SJSA1 (cell line): Measurements from ENCODE around the gene DPP8. TPM values are rescaled to one million over a fixed set of nuclear protein-coding genes. Genes with fewer than 3 reads are reported as not detected.
"Not testable (repeated sequence)": the region's sequence is repeated elsewhere in the genome, so short reads cannot be mapped to it uniquely, and the experiment has no call there.

ENCODE experiments used
- DNase-seq, 2 experiments: peaks; one replicate each; pipeline ENCODE4 v3.0.0-alpha.2; 2015 to 2020; ENCODE audit warnings: low spot score in 2 of 2, low read depth in 1 of 2
- H3K27ac ChIP-seq: fragments of 250-450 bp; sonication (Bioruptor Pico); 2 replicates; pipeline ENCODE4 v1.5.1; 2020; ENCODE audit warnings: mild to moderate bottlenecking, moderate library complexity
- H3K27me3 ChIP-seq: fragments of 250-450 bp; sonication (Bioruptor Pico); replicated peaks from 2 replicates; pipeline ENCODE4 v1.5.1; 2020; ENCODE audit warnings: mild to moderate bottlenecking, moderate library complexity
- H3K36me3 ChIP-seq: fragments of 250-450 bp; sonication (Bioruptor Pico); 2 replicates; pipeline ENCODE4 v1.5.1; 2020; ENCODE audit warnings: mild to moderate bottlenecking
- H3K4me1 ChIP-seq: fragments of 250-450 bp; sonication (Bioruptor Pico); replicated peaks from 2 replicates; pipeline ENCODE4 v1.6.1; 2021; ENCODE audit warnings: mild to moderate bottlenecking
- H3K4me3 ChIP-seq: fragments of 250-450 bp; sonication (Bioruptor Pico); 2 replicates; pipeline ENCODE4 v1.5.1; 2020; ENCODE audit warnings: mild to moderate bottlenecking
- H3K9me3 ChIP-seq: fragments of 250-450 bp; sonication (Bioruptor Pico); replicated peaks from 2 replicates; pipeline ENCODE4 v1.5.1; 2020; ENCODE audit warnings: mild to moderate bottlenecking
- total RNA-seq: library from RNA; depleted of rRNA; stranded (reverse); fragments of >200 nt; shearing (Covaris generic); gene quantifications from 2 replicates; pipeline ENCODE4 v1.2.3, GENCODE V29; 2014; rRNA removed

The DPP8 gene
- total RNA-seq, 1 experiment from 2014 or later = 40.4 TPM

DNA sequence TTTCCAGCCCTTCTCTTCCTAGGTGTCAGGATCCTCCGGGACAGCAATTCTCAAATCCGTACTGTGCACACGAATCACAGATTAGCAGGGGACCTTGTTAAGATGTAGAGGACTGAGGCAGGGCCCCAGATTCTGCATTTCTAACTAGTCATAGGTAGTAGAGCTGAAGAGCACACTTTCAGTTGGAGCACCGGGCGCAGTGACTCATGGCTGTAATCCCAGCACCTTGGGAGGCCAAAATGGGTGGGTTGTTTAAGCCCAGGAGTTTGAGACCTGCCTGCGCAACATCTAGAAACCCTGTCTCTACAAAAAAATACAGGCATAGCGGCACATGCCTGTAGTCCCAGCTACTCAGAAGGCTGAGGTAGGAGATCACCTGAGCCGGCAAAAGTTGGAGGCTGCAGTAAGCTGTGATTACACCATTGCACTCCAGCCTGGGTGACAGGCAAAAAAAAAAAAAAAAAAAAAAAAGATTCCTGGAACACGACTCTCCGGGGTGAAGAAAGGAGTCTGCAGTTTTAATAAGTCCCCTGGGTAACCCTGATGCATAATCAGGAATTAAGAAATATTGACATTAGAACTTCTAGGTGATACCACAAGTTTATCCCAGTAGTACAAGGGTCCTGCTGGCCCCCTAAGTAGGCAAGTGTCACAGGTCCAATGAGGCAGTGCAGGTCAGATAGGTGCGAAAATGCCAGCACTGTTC, 118.3 kb downstream of the DPP8 start:
- Histone ChIP-seq H3K27ac (no peak overlapping the region), H3K4me1 (0 out of 2 replicates have a peak, but pooled peaks cover 5% of the 10 kb centered on the region), H3K9me3 (no peaks in the 10 kb centered on the region), H3K4me3 (no peak overlapping the region), H3K36me3 (no peaks in the 10 kb centered on the region), H3K27me3 (no peaks in the 10 kb centered on the region)
- DNase-seq = no peak

DNA sequence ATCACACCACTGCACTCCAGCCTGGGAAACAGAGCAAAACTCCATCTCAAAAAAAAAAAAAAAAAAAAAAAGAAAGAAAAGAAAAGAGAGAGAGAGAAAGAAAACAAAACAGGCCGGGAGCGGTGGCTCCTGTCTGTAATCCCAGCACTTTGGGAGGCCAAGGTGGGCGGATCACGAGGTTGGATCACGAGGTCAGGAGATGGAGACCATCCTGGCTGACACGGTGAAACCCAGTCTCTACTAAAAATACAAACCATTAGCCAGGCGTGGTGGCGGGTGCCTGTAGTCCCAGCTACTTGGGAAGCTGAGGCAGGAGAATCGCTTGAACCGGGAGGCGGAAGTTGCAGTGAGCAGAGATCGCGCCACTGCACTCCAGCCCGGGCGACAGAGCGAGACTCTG, 119.0 kb downstream of the DPP8 start:
- not testable (repeated sequence) for DNase-seq, H3K4me3 ChIP-seq, H3K36me3 ChIP-seq, H3K9me3 ChIP-seq, H3K27me3 ChIP-seq, H3K27ac ChIP-seq, H3K4me1 ChIP-seq

DNA sequence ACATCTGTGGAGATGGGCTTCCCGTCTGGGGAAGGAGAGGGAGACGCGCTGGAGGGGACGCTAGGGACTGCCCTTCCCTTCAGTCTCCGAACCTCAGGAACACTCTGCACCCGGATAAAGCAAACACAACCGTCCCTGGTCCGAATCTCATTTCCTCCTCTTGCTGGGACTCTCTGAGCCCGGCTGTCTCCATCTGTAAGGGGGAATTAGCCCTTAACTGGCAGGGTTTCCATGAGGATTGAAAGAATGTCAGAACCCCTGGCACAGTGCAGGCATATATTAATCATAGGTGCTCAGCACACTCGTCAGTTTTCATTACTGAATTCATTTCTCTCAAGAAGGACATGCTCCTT, 120.5 kb downstream of the DPP8 start:
- no peaks in the 10 kb centered on the region for H3K9me3 ChIP-seq
- no peaks in the 10 kb centered on the region for H3K27me3 ChIP-seq
- no peaks in the 10 kb centered on the region for H3K36me3 ChIP-seq
- no peak overlapping the region for H3K27ac ChIP-seq
- no peak for DNase-seq
- 0 out of 2 replicates have a peak, but pooled peaks cover 5% of the 10 kb centered on the region for H3K4me1 ChIP-seq
- H3K4me3 ChIP-seq = no peak overlapping the region

DNA sequence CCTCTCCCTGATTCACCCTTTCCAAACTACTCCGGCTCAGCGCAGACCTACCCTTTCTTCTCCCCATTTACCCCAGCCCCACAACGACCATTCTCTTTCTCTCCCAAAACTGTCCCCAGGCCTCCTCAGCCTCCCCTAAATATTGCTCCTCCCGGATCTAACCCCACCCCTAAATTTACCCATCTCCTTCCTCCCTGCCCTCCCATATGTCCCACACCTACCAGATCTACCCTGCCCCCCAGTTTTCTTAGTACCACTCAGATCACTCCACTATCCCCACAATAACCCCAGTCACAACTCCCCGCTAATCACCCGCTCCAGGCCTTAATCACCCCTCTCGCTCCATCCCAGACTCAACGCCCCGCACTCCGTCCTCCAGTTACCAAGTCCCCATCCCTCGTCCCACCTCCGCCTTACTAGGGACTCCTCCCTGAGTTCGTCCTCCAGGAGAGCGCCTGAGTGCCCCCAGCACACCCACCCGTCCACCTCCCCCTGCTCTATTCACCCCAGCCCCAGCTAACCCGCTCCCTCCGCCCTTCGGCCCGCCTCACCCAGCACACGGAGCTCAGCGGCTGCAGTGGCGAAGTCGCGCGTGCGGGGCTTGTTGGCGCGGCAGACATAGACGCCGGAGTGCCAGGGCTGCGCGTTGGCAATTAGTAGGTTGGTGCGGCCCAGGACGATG, 121.1 kb downstream of the DPP8 start:
- no peaks in the 10 kb centered on the region for H3K27me3 ChIP-seq
- no peak overlapping the region for H3K27ac ChIP-seq
- DNase-seq = no peak

DNA sequence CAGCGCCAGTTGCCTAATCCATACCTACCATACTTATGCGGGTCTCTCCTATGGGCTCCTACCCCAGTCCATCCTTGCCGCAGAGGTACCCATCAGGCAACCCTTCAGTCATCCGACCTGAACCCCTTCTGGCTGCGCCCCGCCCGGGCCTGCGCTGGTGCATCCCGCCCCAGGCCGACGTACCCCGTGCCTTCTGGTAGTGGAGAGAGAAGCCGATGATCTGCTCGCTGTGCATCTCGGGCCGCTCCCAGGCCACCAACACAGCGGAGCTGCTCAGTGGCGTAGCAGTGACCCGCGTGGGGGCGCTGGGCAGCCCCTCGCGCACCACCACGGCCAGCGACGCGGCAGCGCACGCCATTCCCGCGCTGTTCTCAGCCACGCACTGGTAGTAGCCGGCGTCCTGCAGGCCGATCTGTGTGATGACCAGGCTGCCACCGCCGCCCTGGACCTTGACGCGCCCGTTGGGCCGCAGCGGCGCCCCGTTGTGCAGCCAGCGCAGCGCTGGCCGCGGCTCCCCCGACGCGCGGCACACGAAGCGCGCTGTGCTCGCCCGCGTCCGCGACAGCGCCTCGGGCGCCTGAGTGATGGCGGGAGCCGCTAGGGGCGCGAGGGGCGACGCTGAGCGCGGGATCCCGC, 121.8 kb downstream of the DPP8 start:
- DNase-seq = no peak
- H3K4me1 ChIP-seq = 0 out of 2 replicates have a peak, but pooled peaks cover under 1% of the 10 kb centered on the region
- H3K9me3 ChIP-seq = no peaks in the 10 kb centered on the region
- H3K27me3 ChIP-seq = no peaks in the 10 kb centered on the region
- no peaks in the 10 kb centered on the region for H3K36me3 ChIP-seq
- H3K27ac ChIP-seq = no peak overlapping the region
- no peak overlapping the region for H3K4me3 ChIP-seq

More for the DNA sequence above, 121.1 kb downstream of the DPP8 start:
- no peaks in the 10 kb centered on the region for H3K36me3 ChIP-seq
- no peaks in the 10 kb centered on the region for H3K9me3 ChIP-seq
- H3K4me3 ChIP-seq = no peak overlapping the region
- H3K4me1 ChIP-seq = 0 out of 2 replicates have a peak, but pooled peaks cover 5% of the 10 kb centered on the region

DNA sequence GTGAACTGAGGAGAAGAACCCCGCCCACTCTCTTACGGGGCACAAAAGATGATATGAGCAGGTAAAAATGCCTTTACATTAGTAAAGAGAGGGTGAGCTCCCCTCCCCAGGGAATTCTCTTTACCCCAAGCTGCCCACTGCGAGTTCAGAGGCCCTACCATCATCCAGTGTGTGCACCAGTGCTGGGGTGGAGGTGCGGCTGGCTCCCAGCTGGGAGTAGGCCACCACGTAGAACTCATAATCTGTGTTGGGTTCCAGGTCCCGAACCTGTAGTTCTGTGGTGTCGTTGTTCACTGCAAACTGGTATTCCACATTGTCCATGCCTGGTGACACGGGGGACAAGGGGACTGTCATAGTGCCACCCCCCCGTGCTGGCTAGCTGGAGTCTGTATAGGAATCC, 122.6 kb downstream of the DPP8 start:
- no peak for DNase-seq
- no peaks in the 10 kb centered on the region for H3K9me3 ChIP-seq
- no peaks in the 10 kb centered on the region for H3K36me3 ChIP-seq
- no peak overlapping the region for H3K4me3 ChIP-seq
- H3K27ac ChIP-seq = no peak overlapping the region
- H3K4me1 ChIP-seq = no peaks in the 10 kb centered on the region
- no peaks in the 10 kb centered on the region for H3K27me3 ChIP-seq

DNA sequence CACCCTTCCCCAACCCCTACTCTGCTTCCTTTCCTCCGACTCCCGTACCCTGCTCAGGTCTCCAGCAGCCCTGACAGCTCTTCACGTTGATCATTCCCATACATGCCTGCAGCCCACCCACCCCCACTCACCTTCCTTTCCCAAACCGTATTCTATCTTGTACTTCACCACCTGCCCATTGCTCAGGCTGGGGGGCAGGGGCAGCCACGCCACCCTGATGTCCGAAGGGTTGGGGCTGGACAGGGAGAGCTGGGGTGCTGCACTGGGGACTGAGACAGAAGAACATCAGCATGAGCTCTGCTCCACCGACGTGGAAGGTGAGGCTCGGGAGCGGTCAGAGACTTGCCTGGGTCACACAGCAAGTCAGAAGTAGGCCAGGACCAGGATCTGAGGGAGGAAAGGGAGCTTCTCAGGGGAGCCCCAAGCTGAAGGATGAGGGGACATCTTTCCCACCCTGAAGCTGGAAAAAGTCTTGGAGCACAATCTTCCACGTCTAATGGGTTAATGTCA, 123.2 kb downstream of the DPP8 start:
- DNase-seq = no peak
- H3K9me3 ChIP-seq = no peaks in the 10 kb centered on the region
- no peak overlapping the region for H3K4me3 ChIP-seq
- H3K4me1 ChIP-seq = no peaks in the 10 kb centered on the region
- H3K27ac ChIP-seq = no peak overlapping the region
- 0 out of 2 replicates have a peak, but pooled peaks cover 2% of the 10 kb centered on the region for H3K27me3 ChIP-seq
- no peaks in the 10 kb centered on the region for H3K36me3 ChIP-seq

DNA sequence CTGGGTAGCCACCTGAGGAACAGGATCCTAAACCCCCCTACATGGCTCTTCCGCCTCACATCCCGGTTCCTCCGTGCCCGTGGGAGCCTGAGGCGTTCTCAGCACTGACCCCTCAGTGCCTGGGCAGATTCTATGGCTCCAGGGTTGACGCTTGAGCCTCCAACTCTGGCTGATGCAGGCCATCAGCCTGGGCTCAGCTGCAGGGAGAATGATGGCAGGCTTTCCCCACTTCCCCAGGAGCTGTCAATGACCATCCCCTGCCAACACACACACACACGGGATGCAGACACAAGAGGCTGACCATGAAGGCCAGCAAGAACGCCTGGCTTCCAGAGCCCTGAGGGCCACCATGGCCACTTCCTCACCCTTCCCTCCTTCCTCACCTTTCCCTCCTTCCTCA, 123.9 kb downstream of the DPP8 start:
- DNase-seq = no peak
- no peaks in the 10 kb centered on the region for H3K4me1 ChIP-seq
- no peaks in the 10 kb centered on the region for H3K36me3 ChIP-seq
- 0 out of 2 replicates have a peak, but pooled peaks cover 2% of the 10 kb centered on the region for H3K27me3 ChIP-seq
- H3K4me3 ChIP-seq = no peak overlapping the region
- H3K27ac ChIP-seq = no peak overlapping the region
- no peaks in the 10 kb centered on the region for H3K9me3 ChIP-seq

DNA sequence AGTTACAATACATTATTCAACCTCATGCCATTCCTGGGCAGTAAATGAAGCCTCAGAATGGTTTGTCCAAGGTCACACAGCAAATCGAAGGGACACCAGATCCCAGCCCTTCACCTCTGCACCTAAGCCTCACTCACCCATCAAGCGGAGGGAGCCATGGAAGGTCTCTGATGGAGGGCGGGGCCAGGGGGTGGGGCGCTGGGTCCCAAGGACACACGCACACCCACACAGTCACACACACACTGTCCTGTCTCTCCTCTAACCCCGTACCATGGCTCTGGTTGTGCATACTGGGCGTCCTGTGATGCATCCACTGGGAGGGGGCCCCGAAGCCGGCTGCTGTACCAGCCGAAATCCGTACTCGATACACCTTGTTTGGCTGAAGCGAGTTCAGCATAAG, 124.4 kb downstream of the DPP8 start:
- H3K36me3 ChIP-seq = no peaks in the 10 kb centered on the region
- H3K9me3 ChIP-seq = no peaks in the 10 kb centered on the region
- no peak overlapping the region for H3K27ac ChIP-seq
- no peak overlapping the region for H3K4me3 ChIP-seq
- H3K27me3 ChIP-seq = 0 out of 2 replicates have a peak, but pooled peaks cover 2% of the 10 kb centered on the region
- H3K4me1 ChIP-seq = no peaks in the 10 kb centered on the region
- no peak for DNase-seq

Other genes with a start within 250 kb of the DPP8 start
- gene PARP16, start 230.8 kb downstream of the DPP8 start, total RNA-seq = 3.0 and 7.4 TPM in 2 replicates
- gene RNU5A-1, start 221.6 kb downstream of the DPP8 start, total RNA-seq = not detected in 2 replicates
- gene RNU5B-1, start 213.0 kb downstream of the DPP8 start, total RNA-seq = not detected in 2 replicates
- not detected in 2 replicates for gene IGDCC3, start 139.7 kb downstream of the DPP8 start, total RNA-seq
- 0.47 and 0.91 TPM in 2 replicates for gene IGDCC4, start 94.7 kb downstream of the DPP8 start, total RNA-seq
- 146 and 177 TPM in 2 replicates for gene HACD3, start 12.8 kb upstream of the DPP8 start, total RNA-seq
- gene INTS14, start 93.4 kb upstream of the DPP8 start, total RNA-seq = 29.4 and 67.3 TPM in 2 replicates
- gene SLC24A1, start 104.2 kb upstream of the DPP8 start, total RNA-seq = 6.0 and 8.2 TPM in 2 replicates